ENCODE data around the gene MGRN1.

The MGRN1 gene

GRCh38 chr16:4637501-4638166, 13.0 kb downstream of the MGRN1 start:
- TF ChIP-seq, protein P1, sequence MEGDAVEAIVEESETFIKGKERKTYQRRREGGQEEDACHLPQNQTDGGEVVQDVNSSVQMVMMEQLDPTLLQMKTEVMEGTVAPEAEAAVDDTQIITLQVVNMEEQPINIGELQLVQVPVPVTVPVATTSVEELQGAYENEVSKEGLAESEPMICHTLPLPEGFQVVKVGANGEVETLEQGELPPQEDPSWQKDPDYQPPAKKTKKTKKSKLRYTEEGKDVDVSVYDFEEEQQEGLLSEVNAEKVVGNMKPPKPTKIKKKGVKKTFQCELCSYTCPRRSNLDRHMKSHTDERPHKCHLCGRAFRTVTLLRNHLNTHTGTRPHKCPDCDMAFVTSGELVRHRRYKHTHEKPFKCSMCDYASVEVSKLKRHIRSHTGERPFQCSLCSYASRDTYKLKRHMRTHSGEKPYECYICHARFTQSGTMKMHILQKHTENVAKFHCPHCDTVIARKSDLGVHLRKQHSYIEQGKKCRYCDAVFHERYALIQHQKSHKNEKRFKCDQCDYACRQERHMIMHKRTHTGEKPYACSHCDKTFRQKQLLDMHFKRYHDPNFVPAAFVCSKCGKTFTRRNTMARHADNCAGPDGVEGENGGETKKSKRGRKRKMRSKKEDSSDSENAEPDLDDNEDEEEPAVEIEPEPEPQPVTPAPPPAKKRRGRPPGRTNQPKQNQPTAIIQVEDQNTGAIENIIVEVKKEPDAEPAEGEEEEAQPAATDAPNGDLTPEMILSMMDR (IDR thresholded peaks at IDR 0.05; ENCODE audit: insufficient read depth, low read length, poor library complexity, severe bottlenecking): no peak
- Histone ChIP-seq H3K4me3 (replicated peaks; ENCODE audit: low read depth, low read length) (no peak overlapping the region), H3K36me3 (ENCODE audit: control insufficient read depth, insufficient read depth, low read length) (peaks cover 11% of the 10 kb centered on the region), H3K27me3 (replicated peaks; ENCODE audit: control insufficient read depth, insufficient read depth, low read length) (no peaks in the 10 kb centered on the region)
- no peak for DNase-seq (ENCODE audit: extremely low read depth, insufficient read length)

DNA sequence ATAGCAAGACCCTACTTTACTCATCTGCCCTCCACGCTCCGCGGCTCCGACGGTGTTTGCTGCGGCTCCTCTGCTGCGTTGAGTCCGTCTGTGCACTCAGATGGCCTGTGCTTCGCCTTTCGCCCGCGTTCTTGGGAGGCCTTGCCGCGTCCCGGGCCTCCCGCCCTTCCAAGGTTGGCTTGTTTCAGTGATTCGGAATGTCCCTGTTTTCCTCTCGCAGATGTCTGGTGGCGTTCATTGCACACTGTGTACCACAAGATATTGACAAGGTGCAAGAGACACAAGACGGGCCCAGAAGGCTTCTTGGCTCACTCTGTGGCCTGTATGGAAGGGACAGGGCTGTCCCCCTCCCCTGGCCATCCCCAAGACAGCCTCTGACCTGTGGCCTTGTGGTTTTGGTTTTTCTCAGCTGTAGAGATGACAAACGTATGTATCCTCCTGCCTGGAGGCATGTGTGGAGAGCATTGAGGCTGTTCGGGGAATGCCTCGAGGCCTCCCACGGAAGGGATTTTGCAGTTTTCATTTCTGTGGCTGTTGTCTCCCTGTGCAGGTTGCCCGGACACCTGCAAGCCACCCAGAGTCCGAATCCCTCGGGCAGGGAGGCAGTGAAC, 15.4 kb downstream of the MGRN1 start:
- DNase-seq (ENCODE audit: extremely low read depth, insufficient read length): no peak
- Histone ChIP-seq H3K27me3 (replicated peaks; ENCODE audit: control insufficient read depth, insufficient read depth, low read length) (no peaks in the 10 kb centered on the region), H3K4me3 (replicated peaks; ENCODE audit: low read depth, low read length) (no peak overlapping the region), H3K36me3 (ENCODE audit: control insufficient read depth, insufficient read depth, low read length) (peaks cover 3% of the 10 kb centered on the region)
- TF ChIP-seq, protein P1 (IDR thresholded peaks at IDR 0.05; ENCODE audit: insufficient read depth, low read length, poor library complexity, severe bottlenecking): no peak

- H3K4me3 ChIP-seq (replicated peaks; ENCODE audit: low read depth, low read length): no peak overlapping the region
- DNase-seq (ENCODE audit: extremely low read depth, insufficient read length): no peak
- peaks cover 3% of the 10 kb centered on the region for H3K36me3 ChIP-seq (ENCODE audit: control insufficient read depth, insufficient read depth, low read length)
- H3K27me3 ChIP-seq (replicated peaks; ENCODE audit: control insufficient read depth, insufficient read depth, low read length): no peaks in the 10 kb centered on the region
- TF ChIP-seq, protein P1 (IDR thresholded peaks at IDR 0.05; ENCODE audit: insufficient read depth, low read length, poor library complexity, severe bottlenecking): no peak
Measured at GRCh38 chr16:4640572-4641305, 16.1 kb downstream of the MGRN1 start.

GRCh38 chr16:4641306-4641687, 16.7 kb downstream of the MGRN1 start:
- H3K4me3 ChIP-seq (replicated peaks; ENCODE audit: low read depth, low read length): no peak overlapping the region
- TF ChIP-seq, protein P1 (IDR thresholded peaks at IDR 0.05; ENCODE audit: insufficient read depth, low read length, poor library complexity, severe bottlenecking): no peak
- DNase-seq (ENCODE audit: extremely low read depth, insufficient read length): no peak
- no peaks in the 10 kb centered on the region for H3K27me3 ChIP-seq (replicated peaks; ENCODE audit: control insufficient read depth, insufficient read depth, low read length)
- H3K36me3 ChIP-seq (ENCODE audit: control insufficient read depth, insufficient read depth, low read length): peaks cover 3% of the 10 kb centered on the region

DNA sequence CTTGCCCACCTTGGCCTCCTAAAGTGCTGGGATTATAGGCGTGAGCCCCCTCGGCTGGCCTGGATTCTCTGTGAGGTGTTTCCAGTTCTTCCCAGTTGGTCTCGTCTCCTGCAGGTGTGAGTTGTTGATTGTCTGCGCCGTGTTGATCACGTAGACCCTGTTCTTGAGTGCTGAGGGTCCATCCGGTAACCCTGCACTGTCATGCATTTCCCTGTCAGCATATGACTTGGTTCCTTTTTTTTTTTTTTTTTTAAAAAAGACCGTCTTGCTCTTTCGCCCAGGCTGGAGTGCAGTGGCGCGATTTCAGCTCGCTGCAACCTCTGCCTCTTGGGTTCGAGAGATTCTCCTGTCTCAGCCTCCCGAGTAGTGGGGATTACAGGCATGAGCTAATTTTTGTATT, 17.3 kb downstream of the MGRN1 start:
- TF ChIP-seq, protein P1 (IDR thresholded peaks at IDR 0.05; ENCODE audit: insufficient read depth, low read length, poor library complexity, severe bottlenecking): no peak
- no peaks in the 10 kb centered on the region for H3K27me3 ChIP-seq (replicated peaks; ENCODE audit: control insufficient read depth, insufficient read depth, low read length)
- H3K4me3 ChIP-seq (replicated peaks; ENCODE audit: low read depth, low read length): no peak overlapping the region

More for the DNA sequence above, 17.3 kb downstream of the MGRN1 start:
- DNase-seq (ENCODE audit: extremely low read depth, insufficient read length): no peak
- peaks cover 7% of the 10 kb centered on the region for H3K36me3 ChIP-seq (ENCODE audit: control insufficient read depth, insufficient read depth, low read length)
